Tibial nerve (tissue), 4 donors: ENCODE measurements around the gene RFX1. TPM values are rescaled to one million over a fixed set of nuclear protein-coding genes. Genes with fewer than 3 reads are reported as not detected.
A peak's percentile ranks its signal among the peaks of the same experiment; 100 is the strongest.

ENCODE experiments used
- DNase-seq, 2 donors: peaks; one replicate each; pipeline ENCODE4 v3.0.0-alpha.2; 2019; ENCODE audit warnings: low spot score in 2 of 2
- H3K27ac ChIP-seq, 4 donors: fragments of 200-600 bp; sonication (generic) in 3 of 4; one replicate each; pipeline ENCODE4 v1.5.1; 2017 to 2019; ENCODE audit warnings: mild to moderate bottlenecking in 1 of 4
- H3K27me3 ChIP-seq, 2 donors: fragments of 200-600 bp; sonication (generic) in 1 of 2; one replicate each; pipeline versions ENCODE4 v1.5.1 to v1.6.0; 2017 to 2019
- H3K36me3 ChIP-seq, 3 donors: fragments of 200-600 bp; sonication (generic); one replicate each; pipeline ENCODE4 v1.5.1; 2018 to 2019
- H3K4me1 ChIP-seq, 4 donors: fragments of 200-600 bp; sonication (generic) in 3 of 4; one replicate each; pipeline ENCODE4 v1.5.1; 2017 to 2019
- H3K4me3 ChIP-seq, 4 donors: fragments of 200-600 bp; sonication (generic) in 3 of 4; one replicate each; pipeline ENCODE4 v1.5.1; 2017 to 2019; ENCODE audit warnings: mild to moderate bottlenecking in 1 of 4, moderate library complexity in 1 of 4
- H3K9me3 ChIP-seq, 4 donors: fragments of 200-600 bp; sonication (generic) in 3 of 4; one replicate each; pipeline ENCODE4 v1.5.1; 2017 to 2019
- CTCF ChIP-seq, 5 experiments: fragments of 200-600 bp in 3 of 5; fragments of 450-650 bp in 2 of 5; sonication (generic) in 3 of 5; IDR thresholded peaks; one replicate each; pipeline ENCODE4 v1.5.1; 2016 to 2019; ENCODE audit warnings: antibody characterized with exemption in 5 of 5, mild to moderate bottlenecking in 3 of 5, moderate library complexity in 2 of 5
- EP300 ChIP-seq, 2 donors: sonication (generic); formaldehyde crosslinking; IDR thresholded peaks; one replicate each; pipeline ENCODE4 v1.6.1; 2017; ENCODE audit warnings: antibody characterized with exemption in 2 of 2, mild to moderate bottlenecking in 1 of 2
- POLR2A ChIP-seq, 2 donors: fragments of 450-650 bp; IDR thresholded peaks; one replicate each; pipeline ENCODE4 v1.6.1; 2017; ENCODE audit warnings: antibody characterized with exemption in 2 of 2, mild to moderate bottlenecking in 2 of 2, moderate library complexity in 2 of 2
- WGBS, 2 donors: methylation state at CpG; one replicate each; pipeline ENCODE4 v1.1.5; 2018; 5-methylcytosine and 5-hydroxymethylcytosine counted together
- total RNA-seq, 4 donors: library from RNA; depleted of rRNA; stranded (reverse); fragments of >200 nt; gene quantifications; one replicate each; pipeline ENCODE4 v1.1.0, GENCODE V29; 2016

RFX1 gene
- 1 to 10 TPM; 3.1 to 8.4 (median 6.0) TPM for total RNA-seq

- peak; percentile 100 for DNase-seq
- H3K4me3 ChIP-seq, result peak within 1 kb of the TSS; percentile 87 to 99 (median 96)
- 1% methylated on average over 34 to 55 of the region's 58 CpGs for WGBS, 2 donors
- H3K36me3 ChIP-seq, result no peaks in the 10 kb centered on the region
- no peaks in the 10 kb centered on the region for H3K27me3 ChIP-seq
- H3K4me1 ChIP-seq, result peaks cover 0 to 37% (median 16%) of the 10 kb centered on the region in 4 donors
- TF ChIP-seq EP300 (IDR thresholded peaks at IDR 0.05) (no peak), CTCF (IDR thresholded peaks at IDR 0.05) (peak in 2 of 5 experiments; percentile 18 to 79), POLR2A (IDR thresholded peaks at IDR 0.05) (peak in 1 of 2 donors; percentile 21)
- peak within 1 kb of the TSS; percentile 99 to 100 (median 100) for H3K27ac ChIP-seq
- no peaks in the 10 kb centered on the region for H3K9me3 ChIP-seq
Observed at GRCh38 chr19:14006085-14006765, at the start of gene RFX1. TSS of gene RFX1 (minus strand) at chr19:14006320. CDS start at chr19:13993843, 12,477 bp downstream.

DNA sequence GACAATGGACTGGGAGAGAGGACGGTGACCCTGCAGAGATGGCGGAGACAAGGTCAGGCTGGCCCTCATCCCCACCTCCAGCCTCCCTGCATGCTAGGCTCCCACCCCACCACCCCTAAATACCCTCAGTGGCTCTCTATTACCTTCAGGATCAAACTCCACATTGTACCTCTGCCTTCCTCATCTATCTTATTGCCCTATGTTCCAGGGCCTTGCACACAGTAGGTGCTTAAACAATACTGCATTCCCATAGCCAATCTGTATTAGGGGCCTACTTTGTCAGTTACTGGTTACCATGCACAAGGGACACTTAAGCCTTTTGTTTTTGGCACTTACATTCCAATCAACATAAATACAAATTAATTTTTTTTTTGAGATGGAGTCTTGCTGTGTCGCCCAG, 49.3 kb upstream of the RFX1 start:
- Histone ChIP-seq H3K36me3 (peaks cover 0 to 18% (median 0%) of the 10 kb centered on the region in 3 donors), H3K4me3 (no peak overlapping the region), H3K27ac (no peak overlapping the region), H3K27me3 (peaks cover 2 to 39% of the 10 kb centered on the region in 2 donors), H3K4me1 (peaks cover 0 to 22% (median 5%) of the 10 kb centered on the region in 4 donors), H3K9me3 (peaks cover 0 to 17% (median 0%) of the 10 kb centered on the region in 4 donors)
- no peak for DNase-seq
- 79 to 86% methylated on average over 3 of the region's 3 CpGs for WGBS, 2 donors
- no peak for TF ChIP-seq EP300 (IDR thresholded peaks at IDR 0.05)
- TF ChIP-seq POLR2A (IDR thresholded peaks at IDR 0.05), result no peak
- TF ChIP-seq CTCF (IDR thresholded peaks at IDR 0.05), result no peak

GRCh38 chr19:14054721-14055120, 48.6 kb upstream of the RFX1 start:
- no peak for DNase-seq
- peaks cover 0 to 18% (median 0%) of the 10 kb centered on the region in 3 donors for H3K36me3 ChIP-seq
- H3K27ac ChIP-seq, result no peak overlapping the region
- H3K27me3 ChIP-seq, result peaks cover 2 to 32% of the 10 kb centered on the region in 2 donors
- no peak overlapping the region for H3K4me3 ChIP-seq
- no peak for TF ChIP-seq EP300 (IDR thresholded peaks at IDR 0.05)
- WGBS, 2 donors, result 63 to 66% methylated on average over 11 of the region's 11 CpGs
- peaks cover 0 to 22% (median 5%) of the 10 kb centered on the region in 4 donors for H3K4me1 ChIP-seq
- peaks cover 0 to 17% (median 0%) of the 10 kb centered on the region in 4 donors for H3K9me3 ChIP-seq

DNA sequence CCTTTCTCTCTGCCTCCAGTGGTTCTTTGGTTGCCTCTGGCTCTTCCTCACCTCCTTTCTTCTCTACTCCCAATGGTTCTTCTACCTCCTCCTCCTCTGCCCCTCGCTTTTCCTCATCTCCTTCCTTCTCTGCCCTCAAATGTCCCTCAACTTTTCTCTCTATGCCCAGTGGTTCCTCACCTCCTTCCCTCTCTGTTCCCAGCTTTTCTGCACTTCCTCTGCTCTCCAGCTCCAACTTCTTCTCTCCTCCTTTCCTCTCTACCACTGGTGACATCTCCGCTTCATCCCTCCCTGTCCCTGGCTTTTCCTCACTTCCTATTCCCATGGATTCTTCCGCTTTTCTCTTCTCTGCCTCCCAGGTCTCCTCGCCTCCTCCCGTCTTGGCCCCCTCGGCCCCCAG, 48.0 kb upstream of the RFX1 start:
- DNase-seq, result no peak
- Histone ChIP-seq H3K27ac (no peak overlapping the region), H3K27me3 (peaks cover 0 to 26% of the 10 kb centered on the region in 2 donors), H3K36me3 (peaks cover 0 to 18% (median 0%) of the 10 kb centered on the region in 3 donors), H3K4me1 (peaks cover 0 to 22% (median 5%) of the 10 kb centered on the region in 4 donors), H3K9me3 (peaks cover 0 to 17% (median 0%) of the 10 kb centered on the region in 4 donors), H3K4me3 (no peak overlapping the region)
- 83 to 84% methylated on average over 6 of the region's 6 CpGs for WGBS, 2 donors
- TF ChIP-seq POLR2A (IDR thresholded peaks at IDR 0.05), result no peak

GRCh38 chr19:14053500-14053899, 47.4 kb upstream of the RFX1 start:
- Histone ChIP-seq H3K27ac (no peak overlapping the region), H3K4me1 (peaks cover 0 to 16% (median 5%) of the 10 kb centered on the region in 4 donors), H3K9me3 (peaks cover 0 to 19% (median 0%) of the 10 kb centered on the region in 4 donors), H3K36me3 (peaks cover 0 to 18% (median 0%) of the 10 kb centered on the region in 3 donors), H3K4me3 (no peak overlapping the region), H3K27me3 (peaks cover 0 to 20% of the 10 kb centered on the region in 2 donors)
- TF ChIP-seq EP300 (IDR thresholded peaks at IDR 0.05) (no peak), POLR2A (IDR thresholded peaks at IDR 0.05) (no peak), CTCF (IDR thresholded peaks at IDR 0.05) (no peak)
- WGBS, 2 donors, result 93 to 96% methylated on average over 10 to 11 of the region's 11 CpGs
- no peak for DNase-seq

DNA sequence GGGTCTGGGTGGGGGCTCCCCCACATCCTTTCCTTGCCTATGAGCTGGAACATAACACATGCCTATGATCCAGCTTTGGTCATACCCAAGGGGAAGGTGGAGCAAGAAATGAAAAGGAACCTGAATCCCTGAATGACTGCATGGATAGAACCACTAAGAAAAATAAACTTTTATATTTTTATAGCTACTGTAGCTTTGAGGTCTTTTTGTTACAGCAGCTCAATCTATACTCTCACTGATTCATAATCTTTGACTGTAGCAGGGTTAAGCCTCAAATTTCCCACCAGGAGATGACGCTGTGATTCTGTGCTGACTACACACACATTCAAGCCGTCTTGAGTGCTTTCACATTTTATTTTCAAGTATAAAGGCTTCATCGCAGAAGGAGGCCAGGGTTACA, 46.9 kb upstream of the RFX1 start:
- Histone ChIP-seq H3K9me3 (peaks cover 0 to 22% (median 0%) of the 10 kb centered on the region in 4 donors), H3K4me1 (peaks cover 0 to 12% (median 5%) of the 10 kb centered on the region in 4 donors), H3K27me3 (peaks cover 0 to 16% of the 10 kb centered on the region in 2 donors), H3K27ac (no peak overlapping the region), H3K36me3 (peaks cover 0 to 18% (median 0%) of the 10 kb centered on the region in 3 donors), H3K4me3 (no peak overlapping the region)
- no peak for DNase-seq
- 93 to 99% methylated on average over 3 of the region's 3 CpGs for WGBS, 2 donors
- TF ChIP-seq EP300 (IDR thresholded peaks at IDR 0.05) (no peak), POLR2A (IDR thresholded peaks at IDR 0.05) (no peak), CTCF (IDR thresholded peaks at IDR 0.05) (no peak)
